Type B pancreatic cell (in vitro differentiated cells): ENCODE results near the gene KLHL22. TPM values are rescaled to one million over a fixed set of nuclear protein-coding genes. Genes with fewer than 3 reads are reported as not detected.

ENCODE experiments used
- DNase-seq: peaks from one replicate; pipeline ENCODE4 v3.0.0; 2021; ENCODE audit warnings: mixed read lengths; ENCODE audit not compliant: unreplicated experiment; ENCODE audit errors: extremely low spot score
- H3K27ac Mint-ChIP-seq: 2 replicates; pipeline ENCODE4 v1.8.0; 2021; ENCODE audit warnings: mild to moderate bottlenecking, mixed read lengths
- H3K27me3 Mint-ChIP-seq: 2 replicates; pipeline ENCODE4 v1.8.0; 2021; ENCODE audit warnings: mixed read lengths
- H3K36me3 Mint-ChIP-seq: 2 replicates; pipeline ENCODE4 v1.8.0; 2021; ENCODE audit warnings: mixed read lengths
- H3K4me1 Mint-ChIP-seq: one replicate; pipeline ENCODE4 v1.8.0; 2021; ENCODE audit warnings: mixed read lengths; ENCODE audit not compliant: unreplicated experiment
- H3K4me3 Mint-ChIP-seq: 2 replicates; pipeline ENCODE4 v1.8.0; 2021; ENCODE audit warnings: mild to moderate bottlenecking, mixed read lengths
- H3K9me3 Mint-ChIP-seq: 2 replicates; pipeline ENCODE4 v1.8.0; 2021; ENCODE audit warnings: mixed read lengths
- total RNA-seq: library from RNA; stranded (reverse); gene quantifications from 2 replicates; pipeline ENCODE4 v1.2.1, GENCODE V29; 2021; ENCODE audit warnings: low replicate concordance
- TF ChIP-seq, protein P1 (sequence below): fragments of 200-600 bp; sonication (generic); conservative IDR thresholded peaks from 2 replicates; pipeline ENCODE4 v1.5.0; 2021; ENCODE audit warnings: antibody characterized with exemption, mild to moderate bottlenecking

The KLHL22 gene
- total RNA-seq, 1 donor from 2014 or later = 38.8 TPM

GRCh38 chr22:20520093-20520511 is 24.5 kb upstream of the KLHL22 start:
- Mint-ChIP-seq H3K4me1 (peaks cover 40% of the 10 kb centered on the region), H3K9me3 (no peaks in the 10 kb centered on the region), H3K36me3 (peaks cover 19% of the 10 kb centered on the region), H3K27ac (peak overlapping the region; percentile 7), H3K4me3 (no peak overlapping the region), H3K27me3 (no peaks in the 10 kb centered on the region)
- DNase-seq = no peak
- TF ChIP-seq, protein P1, sequence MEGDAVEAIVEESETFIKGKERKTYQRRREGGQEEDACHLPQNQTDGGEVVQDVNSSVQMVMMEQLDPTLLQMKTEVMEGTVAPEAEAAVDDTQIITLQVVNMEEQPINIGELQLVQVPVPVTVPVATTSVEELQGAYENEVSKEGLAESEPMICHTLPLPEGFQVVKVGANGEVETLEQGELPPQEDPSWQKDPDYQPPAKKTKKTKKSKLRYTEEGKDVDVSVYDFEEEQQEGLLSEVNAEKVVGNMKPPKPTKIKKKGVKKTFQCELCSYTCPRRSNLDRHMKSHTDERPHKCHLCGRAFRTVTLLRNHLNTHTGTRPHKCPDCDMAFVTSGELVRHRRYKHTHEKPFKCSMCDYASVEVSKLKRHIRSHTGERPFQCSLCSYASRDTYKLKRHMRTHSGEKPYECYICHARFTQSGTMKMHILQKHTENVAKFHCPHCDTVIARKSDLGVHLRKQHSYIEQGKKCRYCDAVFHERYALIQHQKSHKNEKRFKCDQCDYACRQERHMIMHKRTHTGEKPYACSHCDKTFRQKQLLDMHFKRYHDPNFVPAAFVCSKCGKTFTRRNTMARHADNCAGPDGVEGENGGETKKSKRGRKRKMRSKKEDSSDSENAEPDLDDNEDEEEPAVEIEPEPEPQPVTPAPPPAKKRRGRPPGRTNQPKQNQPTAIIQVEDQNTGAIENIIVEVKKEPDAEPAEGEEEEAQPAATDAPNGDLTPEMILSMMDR = no peak

DNA sequence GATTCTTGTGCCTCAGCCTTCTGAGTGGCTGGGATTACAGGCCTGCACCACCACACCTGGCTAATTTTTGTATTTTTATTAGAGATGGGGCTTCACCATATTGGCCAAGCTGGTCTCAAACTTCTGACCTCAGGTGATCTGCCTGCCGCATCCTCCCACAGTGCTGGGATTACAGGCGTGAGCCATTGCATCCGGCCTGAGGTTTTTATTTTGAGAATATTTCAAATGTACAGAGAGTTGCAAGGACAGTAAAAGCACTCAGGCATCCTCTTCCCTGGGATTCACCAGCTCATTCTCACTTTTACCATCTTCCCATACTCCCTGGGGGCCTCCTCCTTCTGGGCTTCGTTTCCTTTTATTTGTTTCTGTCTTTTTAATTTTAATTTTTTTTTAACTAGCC is 24.0 kb upstream of the KLHL22 start:
- no peak overlapping the region for H3K27ac Mint-ChIP-seq
- TF ChIP-seq, protein P1 = no peak
- DNase-seq = no peak
- peaks cover 43% of the 10 kb centered on the region for H3K4me1 Mint-ChIP-seq
- no peaks in the 10 kb centered on the region for H3K9me3 Mint-ChIP-seq
- H3K27me3 Mint-ChIP-seq = no peaks in the 10 kb centered on the region
- no peak overlapping the region for H3K4me3 Mint-ChIP-seq
- H3K36me3 Mint-ChIP-seq = peaks cover 21% of the 10 kb centered on the region

- TF ChIP-seq, protein P1 = no peak
- H3K4me1 Mint-ChIP-seq = peaks cover 37% of the 10 kb centered on the region
Measured at GRCh38 chr22:20517841-20518592, 22.4 kb upstream of the KLHL22 start.

GRCh38 chr22:20517422-20517821 is 21.8 kb upstream of the KLHL22 start:
- peak overlapping the region; percentile 20 for H3K4me3 Mint-ChIP-seq
- peaks cover 25% of the 10 kb centered on the region for H3K36me3 Mint-ChIP-seq
- DNase-seq = no peak
- peak overlapping the region; percentile 83 for H3K27ac Mint-ChIP-seq
- peaks cover 33% of the 10 kb centered on the region for H3K4me1 Mint-ChIP-seq
- H3K9me3 Mint-ChIP-seq = no peaks in the 10 kb centered on the region
- no peaks in the 10 kb centered on the region for H3K27me3 Mint-ChIP-seq
- TF ChIP-seq, protein P1 = no peak

More at GRCh38 chr22:20517841-20518592, 22.4 kb upstream of the KLHL22 start:
- H3K36me3 Mint-ChIP-seq = peaks cover 27% of the 10 kb centered on the region
- no peaks in the 10 kb centered on the region for H3K9me3 Mint-ChIP-seq
- peak overlapping the region; percentile 83 for H3K27ac Mint-ChIP-seq
- no peaks in the 10 kb centered on the region for H3K27me3 Mint-ChIP-seq
- no peak for DNase-seq
- no peak overlapping the region for H3K4me3 Mint-ChIP-seq

DNA sequence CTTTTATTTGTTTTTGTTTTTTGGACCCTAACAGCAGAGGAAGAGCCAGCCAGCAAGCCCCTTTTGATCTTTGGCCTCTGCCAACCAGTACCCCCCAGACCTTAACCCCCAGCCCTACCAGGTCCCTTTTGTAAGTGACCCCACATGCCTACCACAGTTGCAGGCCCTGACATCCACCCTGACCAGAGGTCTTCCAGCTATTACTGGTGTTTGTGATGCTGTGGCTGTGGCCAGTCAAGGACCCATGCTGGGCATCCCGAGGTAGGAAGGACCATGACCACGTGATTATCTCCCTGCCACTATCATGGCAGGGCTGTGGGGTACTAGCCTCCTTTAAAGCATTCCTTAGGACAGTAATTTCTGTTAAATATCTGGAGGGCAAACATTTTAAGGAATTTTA is 20.8 kb upstream of the KLHL22 start:
- Mint-ChIP-seq H3K4me3 (no peak overlapping the region), H3K4me1 (peaks cover 34% of the 10 kb centered on the region), H3K27ac (no peak overlapping the region), H3K9me3 (no peaks in the 10 kb centered on the region), H3K36me3 (peaks cover 20% of the 10 kb centered on the region), H3K27me3 (no peaks in the 10 kb centered on the region)
- no peak for DNase-seq
- TF ChIP-seq, protein P1 = no peak
